ENCODE results near the gene MRPL37. TPM values are rescaled to one million over a fixed set of nuclear protein-coding genes. Genes with fewer than 3 reads are reported as not detected.

Gene MRPL37
- total and polyA plus RNA-seq, 2 of the 8 experiments (the other 6 are each of a cell fraction or from before 2014, with no cell fraction given), result 45.5 to 126 TPM

DNA sequence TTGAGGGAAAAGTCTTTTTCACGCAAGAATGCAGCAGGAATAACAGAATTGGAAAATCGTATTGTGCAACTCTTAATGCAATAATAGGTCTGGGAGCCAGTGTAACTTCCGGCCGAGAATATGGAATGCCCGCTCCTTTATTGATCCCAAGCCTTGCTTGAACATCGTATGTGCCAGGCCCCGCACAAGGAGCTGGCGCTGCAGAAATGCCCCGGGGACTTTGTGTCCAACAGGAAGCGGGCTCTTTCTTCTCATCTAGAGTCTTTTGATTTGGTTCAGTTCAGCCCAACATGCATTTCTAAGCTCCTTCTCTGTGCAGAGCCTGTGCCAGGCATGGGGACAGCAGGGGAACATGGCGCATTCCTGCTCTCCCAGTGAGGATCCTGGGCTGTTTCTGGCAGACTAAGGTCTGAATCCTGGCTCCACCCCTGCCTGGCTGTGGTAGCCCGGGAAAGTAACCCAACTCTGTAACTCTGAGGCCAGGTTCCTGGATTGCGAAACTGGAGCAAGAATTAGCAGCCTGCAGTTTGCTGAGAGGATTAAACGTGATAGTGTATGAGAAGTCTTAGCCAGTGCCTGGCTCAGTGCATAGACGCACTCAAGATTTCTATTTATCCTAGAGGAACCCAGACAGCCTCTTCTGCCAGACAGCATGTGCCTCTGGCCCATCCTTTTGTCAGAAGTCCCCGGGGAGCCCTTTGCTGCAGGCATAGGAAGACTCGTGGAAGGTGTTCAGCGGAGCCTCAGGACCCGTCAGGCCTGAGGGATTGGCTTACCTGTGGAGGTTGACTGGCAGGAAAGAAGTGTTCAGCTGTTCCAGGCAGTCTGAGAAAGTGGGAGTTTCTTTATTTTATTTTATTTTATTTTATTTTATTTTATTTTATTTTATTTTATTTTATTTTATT is 46.2 kb upstream of the MRPL37 start (continued):
- TF ChIP-seq JUN (IDR thresholded peaks at IDR 0.05; ENCODE audit: low read depth, low read length) (no peak), HDAC2 (IDR thresholded peaks at IDR 0.05; ENCODE audit: borderline replicate concordance in 1 of 2, low read depth in 2 of 2, low read length in 2 of 2) (no peak), TAF1 (IDR thresholded peaks at IDR 0.05; ENCODE audit: low read depth, low read length) (no peak), CREB1 (IDR thresholded peaks at IDR 0.05) (no peak), RNF2 (IDR thresholded peaks at IDR 0.05; ENCODE audit: borderline replicate concordance, low read depth, low read length, missing control alignments, poor library complexity, severe bottlenecking) (no peak), YY1 (IDR thresholded peaks at IDR 0.05; ENCODE audit: low read depth, low read length) (0 out of 2 replicates have a peak, but pooled peaks have one; percentile 27), CHD2 (IDR thresholded peaks at IDR 0.05; ENCODE audit: low read length) (no peak), SAP30 (IDR thresholded peaks at IDR 0.05; ENCODE audit: insufficient read depth, insufficient replicate concordance, low read length) (no peak), SP4 (IDR thresholded peaks at IDR 0.05; ENCODE audit: low read length) (no peak), ATF2 (IDR thresholded peaks at IDR 0.05; ENCODE audit: low read length) (no peak), MAX (IDR thresholded peaks at IDR 0.05) (0 out of 2 replicates have a peak, but pooled peaks have one; percentile 19), POLR2AphosphoS5 (IDR thresholded peaks at IDR 0.05; ENCODE audit: low read depth, low read length) (no peak), JUND (IDR thresholded peaks at IDR 0.05; ENCODE audit: low read length) (no peak), CEBPB (IDR thresholded peaks at IDR 0.05; ENCODE audit: low read depth, low read length) (peak; percentile 98), ATF3 (IDR thresholded peaks at IDR 0.05; ENCODE audit: insufficient read depth, low read depth, low read length) (no peak), CTBP2 (IDR thresholded peaks at IDR 0.05; ENCODE audit: borderline replicate concordance, insufficient read depth, insufficient read length, low read length) (no peak), POLR2A (IDR thresholded peaks at IDR 0.05; ENCODE audit: control extremely low read depth in 1 of 2, low read depth in 2 of 2, low read length in 2 of 2) (no peak), HDAC6 (IDR thresholded peaks at IDR 0.05; ENCODE audit: low read depth, low read length) (no peak), RAD21 (IDR thresholded peaks at IDR 0.05 in 1 of 2, conservative IDR thresholded peaks at IDR 0.05 in 1 of 2; ENCODE audit: low read depth in 2 of 2, low read length in 2 of 2) (no peak), FOSL1 (IDR thresholded peaks at IDR 0.05; ENCODE audit: insufficient read depth, low read depth, low read length) (no peak), SP2 (IDR thresholded peaks at IDR 0.05; ENCODE audit: low read length) (no peak)

All from H1 (cell line).